ENCODE data around the gene MAP7D3.

MAP7D3 gene

GRCh38 chrX:136215559-136215958, 35.6 kb downstream of the MAP7D3 start:
- no peak overlapping the region for H3K27ac ChIP-seq (ENCODE audit: low read depth, low read length)
- H3K9me3 ChIP-seq (ENCODE audit: low read length): no peaks in the 10 kb centered on the region
- no peak overlapping the region for H3K4me3 ChIP-seq (ENCODE audit: low read depth in 1 of 2, low read length in 2 of 2)
- H3K4me1 ChIP-seq (ENCODE audit: insufficient read depth, low read length): no peaks in the 10 kb centered on the region
- H3K36me3 ChIP-seq (ENCODE audit: insufficient read depth, low read length): peaks cover 3% of the 10 kb centered on the region
- H3K27me3 ChIP-seq (ENCODE audit: control insufficient read depth in 1 of 2, insufficient read depth in 2 of 2, low read length in 2 of 2): no peaks in the 10 kb centered on the region
- H3K9ac ChIP-seq (ENCODE audit: low read length): no peak overlapping the region

GRCh38 chrX:136214551-136214950, 36.6 kb downstream of the MAP7D3 start:
- no peak overlapping the region for H3K27ac ChIP-seq (ENCODE audit: low read depth, low read length)

GRCh38 chrX:136212557-136213111, 38.6 kb downstream of the MAP7D3 start:
- peaks cover 20% of the 10 kb centered on the region for H3K4me1 ChIP-seq (ENCODE audit: insufficient read depth, low read length)
- H3K4me3 ChIP-seq (ENCODE audit: low read depth in 1 of 2, low read length in 2 of 2): no peak overlapping the region
- no peaks in the 10 kb centered on the region for H3K9me3 ChIP-seq (ENCODE audit: low read length)
- peaks cover 0 to 5% of the 10 kb centered on the region in 2 donors for H3K27me3 ChIP-seq (ENCODE audit: control insufficient read depth in 1 of 2, insufficient read depth in 2 of 2, low read length in 2 of 2)
- no peak overlapping the region for H3K9ac ChIP-seq (ENCODE audit: low read length)
- peaks cover 10% of the 10 kb centered on the region for H3K36me3 ChIP-seq (ENCODE audit: insufficient read depth, low read length)
- H3K27ac ChIP-seq (ENCODE audit: low read depth, low read length): no peak overlapping the region

More at GRCh38 chrX:136214551-136214950, 36.6 kb downstream of the MAP7D3 start:
- H3K4me3 ChIP-seq (ENCODE audit: low read depth in 1 of 2, low read length in 2 of 2): no peak overlapping the region
- H3K27me3 ChIP-seq (ENCODE audit: control insufficient read depth in 1 of 2, insufficient read depth in 2 of 2, low read length in 2 of 2): peaks cover 0 to 5% of the 10 kb centered on the region in 2 donors
- H3K36me3 ChIP-seq (ENCODE audit: insufficient read depth, low read length): no peaks in the 10 kb centered on the region
- no peaks in the 10 kb centered on the region for H3K9me3 ChIP-seq (ENCODE audit: low read length)
- no peak overlapping the region for H3K9ac ChIP-seq (ENCODE audit: low read length)
- H3K4me1 ChIP-seq (ENCODE audit: insufficient read depth, low read length): peaks cover 2% of the 10 kb centered on the region

- no peak overlapping the region for H3K9ac ChIP-seq (ENCODE audit: low read length)
- H3K9me3 ChIP-seq (ENCODE audit: low read length): no peaks in the 10 kb centered on the region
- peak overlapping the region; percentile 7 for H3K27ac ChIP-seq (ENCODE audit: low read depth, low read length)
- peaks cover 0 to 5% of the 10 kb centered on the region in 2 donors for H3K27me3 ChIP-seq (ENCODE audit: control insufficient read depth in 1 of 2, insufficient read depth in 2 of 2, low read length in 2 of 2)
- H3K4me3 ChIP-seq (ENCODE audit: low read depth in 1 of 2, low read length in 2 of 2): no peak overlapping the region
- H3K4me1 ChIP-seq (ENCODE audit: insufficient read depth, low read length): peaks cover 26% of the 10 kb centered on the region
- H3K36me3 ChIP-seq (ENCODE audit: insufficient read depth, low read length): peaks cover 16% of the 10 kb centered on the region
These were observed 39.2 kb downstream of the MAP7D3 start for GRCh38 chrX:136211766-136212556.

- Histone ChIP-seq H3K4me3 (ENCODE audit: low read depth in 1 of 2, low read length in 2 of 2) (no peak overlapping the region), H3K4me1 (ENCODE audit: insufficient read depth, low read length) (peaks cover 37% of the 10 kb centered on the region), H3K36me3 (ENCODE audit: insufficient read depth, low read length) (peaks cover 22% of the 10 kb centered on the region), H3K9ac (ENCODE audit: low read length) (no peak overlapping the region), H3K9me3 (ENCODE audit: low read length) (no peaks in the 10 kb centered on the region), H3K27ac (ENCODE audit: low read depth, low read length) (no peak overlapping the region), H3K27me3 (ENCODE audit: control insufficient read depth in 1 of 2, insufficient read depth in 2 of 2, low read length in 2 of 2) (peaks cover 0 to 5% of the 10 kb centered on the region in 2 donors)
These were observed 40.4 kb downstream of the MAP7D3 start for GRCh38 chrX:136210806-136211205.

- peaks cover 0 to 5% of the 10 kb centered on the region in 2 donors for H3K27me3 ChIP-seq (ENCODE audit: control insufficient read depth in 1 of 2, insufficient read depth in 2 of 2, low read length in 2 of 2)
- H3K4me1 ChIP-seq (ENCODE audit: insufficient read depth, low read length): peaks cover 43% of the 10 kb centered on the region
- peaks cover 22% of the 10 kb centered on the region for H3K36me3 ChIP-seq (ENCODE audit: insufficient read depth, low read length)
- H3K4me3 ChIP-seq (ENCODE audit: low read depth in 1 of 2, low read length in 2 of 2): no peak overlapping the region
- H3K9ac ChIP-seq (ENCODE audit: low read length): no peak overlapping the region
- no peak overlapping the region for H3K27ac ChIP-seq (ENCODE audit: low read depth, low read length)
- H3K9me3 ChIP-seq (ENCODE audit: low read length): no peaks in the 10 kb centered on the region
These were observed 41.0 kb downstream of the MAP7D3 start for GRCh38 chrX:136210243-136210642.

- H3K9ac ChIP-seq (ENCODE audit: low read length): no peak overlapping the region
- H3K4me1 ChIP-seq (ENCODE audit: insufficient read depth, low read length): peaks cover 48% of the 10 kb centered on the region
- H3K27me3 ChIP-seq (ENCODE audit: control insufficient read depth in 1 of 2, insufficient read depth in 2 of 2, low read length in 2 of 2): peaks cover 0 to 5% of the 10 kb centered on the region in 2 donors
- H3K4me3 ChIP-seq (ENCODE audit: low read depth in 1 of 2, low read length in 2 of 2): no peak overlapping the region
- H3K36me3 ChIP-seq (ENCODE audit: insufficient read depth, low read length): peaks cover 22% of the 10 kb centered on the region
- H3K9me3 ChIP-seq (ENCODE audit: low read length): no peaks in the 10 kb centered on the region
- H3K27ac ChIP-seq (ENCODE audit: low read depth, low read length): peak overlapping the region; percentile 59
These were observed 41.4 kb downstream of the MAP7D3 start for GRCh38 chrX:136209751-136210150.

- peak overlapping the region; percentile 59 for H3K27ac ChIP-seq (ENCODE audit: low read depth, low read length)
- H3K4me3 ChIP-seq (ENCODE audit: low read depth in 1 of 2, low read length in 2 of 2): no peak overlapping the region
- H3K27me3 ChIP-seq (ENCODE audit: control insufficient read depth in 1 of 2, insufficient read depth in 2 of 2, low read length in 2 of 2): peaks cover 0 to 5% of the 10 kb centered on the region in 2 donors
- no peaks in the 10 kb centered on the region for H3K9me3 ChIP-seq (ENCODE audit: low read length)
- peaks cover 22% of the 10 kb centered on the region for H3K36me3 ChIP-seq (ENCODE audit: insufficient read depth, low read length)
- peaks cover 53% of the 10 kb centered on the region for H3K4me1 ChIP-seq (ENCODE audit: insufficient read depth, low read length)
- H3K9ac ChIP-seq (ENCODE audit: low read length): peak overlapping the region; percentile 43
These were observed 42.0 kb downstream of the MAP7D3 start for GRCh38 chrX:136209016-136209738.

GRCh38 chrX:136207546-136207945, 43.7 kb downstream of the MAP7D3 start:
- no peak overlapping the region for H3K4me3 ChIP-seq (ENCODE audit: low read depth in 1 of 2, low read length in 2 of 2)
- no peak overlapping the region for H3K9ac ChIP-seq (ENCODE audit: low read length)
- no peaks in the 10 kb centered on the region for H3K9me3 ChIP-seq (ENCODE audit: low read length)
- peaks cover 0 to 5% of the 10 kb centered on the region in 2 donors for H3K27me3 ChIP-seq (ENCODE audit: control insufficient read depth in 1 of 2, insufficient read depth in 2 of 2, low read length in 2 of 2)
- H3K27ac ChIP-seq (ENCODE audit: low read depth, low read length): no peak overlapping the region
- H3K36me3 ChIP-seq (ENCODE audit: insufficient read depth, low read length): peaks cover 22% of the 10 kb centered on the region
- H3K4me1 ChIP-seq (ENCODE audit: insufficient read depth, low read length): peaks cover 69% of the 10 kb centered on the region

GRCh38 chrX:136206916-136207315, 44.3 kb downstream of the MAP7D3 start:
- Histone ChIP-seq H3K9me3 (ENCODE audit: low read length) (no peaks in the 10 kb centered on the region), H3K4me1 (ENCODE audit: insufficient read depth, low read length) (peaks cover 69% of the 10 kb centered on the region), H3K27ac (ENCODE audit: low read depth, low read length) (peak overlapping the region; percentile 65), H3K4me3 (ENCODE audit: low read depth in 1 of 2, low read length in 2 of 2) (peak overlapping the region in 1 of 2 donors; percentile 41), H3K9ac (ENCODE audit: low read length) (no peak overlapping the region), H3K36me3 (ENCODE audit: insufficient read depth, low read length) (peaks cover 22% of the 10 kb centered on the region), H3K27me3 (ENCODE audit: control insufficient read depth in 1 of 2, insufficient read depth in 2 of 2, low read length in 2 of 2) (peaks cover 0 to 5% of the 10 kb centered on the region in 2 donors)

- Histone ChIP-seq H3K4me1 (ENCODE audit: insufficient read depth, low read length) (peaks cover 69% of the 10 kb centered on the region), H3K36me3 (ENCODE audit: insufficient read depth, low read length) (peaks cover 22% of the 10 kb centered on the region), H3K9me3 (ENCODE audit: low read length) (no peaks in the 10 kb centered on the region), H3K4me3 (ENCODE audit: low read depth in 1 of 2, low read length in 2 of 2) (peak overlapping the region in 1 of 2 donors; percentile 41), H3K27ac (ENCODE audit: low read depth, low read length) (peak overlapping the region; percentile 65), H3K27me3 (ENCODE audit: control insufficient read depth in 1 of 2, insufficient read depth in 2 of 2, low read length in 2 of 2) (peaks cover 0 to 5% of the 10 kb centered on the region in 2 donors), H3K9ac (ENCODE audit: low read length) (peak overlapping the region; percentile 68)
These were observed 45.3 kb downstream of the MAP7D3 start for GRCh38 chrX:136205882-136206380.
